Breast epithelium (tissue), 3 donors: Measurements from ENCODE around the gene MAP3K1.

Source experiments
- POLR2A ChIP-seq: fragments of 450-650 bp; IDR thresholded peaks from one replicate; pipeline ENCODE4 v1.6.1; 2016; ENCODE audit warnings: antibody characterized with exemption, mild to moderate bottlenecking, moderate library complexity
- TF ChIP-seq, protein P1 (sequence below), 3 donors: fragments of 450-650 bp; IDR thresholded peaks; one replicate each; pipeline ENCODE4 v1.5.1; 2016 to 2017; ENCODE audit warnings: antibody characterized with exemption in 3 of 3, mild to moderate bottlenecking in 3 of 3, moderate library complexity in 3 of 3

DNA sequence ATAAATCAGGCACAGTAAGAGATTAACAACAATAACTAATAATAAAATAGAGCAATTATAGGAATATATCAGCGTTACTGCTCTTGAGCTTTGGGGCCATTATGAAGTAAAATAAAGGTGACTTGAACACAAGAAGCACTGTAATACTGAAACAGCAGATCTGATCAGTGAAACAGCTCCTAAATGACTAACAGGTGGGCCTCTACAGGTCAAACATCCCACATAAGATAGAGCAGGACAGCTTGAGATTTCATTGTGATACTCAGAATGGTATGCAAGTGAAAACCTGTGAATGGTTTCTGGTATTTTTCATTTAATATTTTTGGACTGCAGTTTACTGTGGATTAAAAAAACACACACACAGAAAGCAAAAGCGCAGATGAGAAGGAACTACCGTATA lies 24.0 kb upstream of the MAP3K1 start:
- TF ChIP-seq, protein P1, sequence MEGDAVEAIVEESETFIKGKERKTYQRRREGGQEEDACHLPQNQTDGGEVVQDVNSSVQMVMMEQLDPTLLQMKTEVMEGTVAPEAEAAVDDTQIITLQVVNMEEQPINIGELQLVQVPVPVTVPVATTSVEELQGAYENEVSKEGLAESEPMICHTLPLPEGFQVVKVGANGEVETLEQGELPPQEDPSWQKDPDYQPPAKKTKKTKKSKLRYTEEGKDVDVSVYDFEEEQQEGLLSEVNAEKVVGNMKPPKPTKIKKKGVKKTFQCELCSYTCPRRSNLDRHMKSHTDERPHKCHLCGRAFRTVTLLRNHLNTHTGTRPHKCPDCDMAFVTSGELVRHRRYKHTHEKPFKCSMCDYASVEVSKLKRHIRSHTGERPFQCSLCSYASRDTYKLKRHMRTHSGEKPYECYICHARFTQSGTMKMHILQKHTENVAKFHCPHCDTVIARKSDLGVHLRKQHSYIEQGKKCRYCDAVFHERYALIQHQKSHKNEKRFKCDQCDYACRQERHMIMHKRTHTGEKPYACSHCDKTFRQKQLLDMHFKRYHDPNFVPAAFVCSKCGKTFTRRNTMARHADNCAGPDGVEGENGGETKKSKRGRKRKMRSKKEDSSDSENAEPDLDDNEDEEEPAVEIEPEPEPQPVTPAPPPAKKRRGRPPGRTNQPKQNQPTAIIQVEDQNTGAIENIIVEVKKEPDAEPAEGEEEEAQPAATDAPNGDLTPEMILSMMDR (IDR thresholded peaks at IDR 0.05): no peak
- no peak for TF ChIP-seq POLR2A
